ENCODE measurements around the gene ATG7. TPM values are rescaled to one million over a fixed set of nuclear protein-coding genes. Genes with fewer than 3 reads are reported as not detected.

The ATG7 gene
- total and polyA plus RNA-seq, 4 donors = 7.4 to 53.8 (median 15.6) TPM

- 87% methylated on average over 17 of the region's 17 CpGs for WGBS
- H3K4me3 ChIP-seq (ENCODE audit: low read depth in 1 of 3, low read length in 3 of 3) = no peak overlapping the region
- H3K9ac ChIP-seq (ENCODE audit: low read depth in 1 of 2, low read length in 2 of 2) = no peak overlapping the region
- peaks cover 7 to 27% (median 13%) of the 10 kb centered on the region in 4 donors for H3K36me3 ChIP-seq (ENCODE audit: control insufficient read depth in 4 of 4, insufficient read depth in 3 of 4, low read depth in 1 of 4, low read length in 3 of 4)
- no peak overlapping the region for H3K27ac ChIP-seq (ENCODE audit: low read depth in 1 of 2, low read length in 2 of 2)
- no peak for DNase-seq (ENCODE audit: low spot score)
- H3K9me3 ChIP-seq (ENCODE audit: control insufficient read depth in 4 of 4, low read length in 3 of 4) = no peaks in the 10 kb centered on the region
- H3K4me1 ChIP-seq (ENCODE audit: control insufficient read depth in 4 of 4, insufficient read depth in 4 of 4, low read length in 3 of 4) = no peaks in the 10 kb centered on the region
- no peaks in the 10 kb centered on the region for H3K27me3 ChIP-seq (ENCODE audit: control insufficient read depth in 4 of 4, insufficient read depth in 4 of 4, low read length in 3 of 4)
- TF ChIP-seq HNF4G (IDR thresholded peaks at IDR 0.05) = no peak
- TF ChIP-seq TAF1 (conservative IDR thresholded peaks at IDR 0.05) = no peak
- TF ChIP-seq SP1 (IDR thresholded peaks at IDR 0.05) = no peak
- no peak for TF ChIP-seq CTCF (IDR thresholded peaks at IDR 0.05; ENCODE audit: low read depth, low read length, missing input control)
- no peak for TF ChIP-seq EGR1 (IDR thresholded peaks at IDR 0.05; ENCODE audit: low read depth in 2 of 2)
- TF ChIP-seq REST (IDR thresholded peaks at IDR 0.05) = no peak
- TF ChIP-seq FOXA2 (IDR thresholded peaks at IDR 0.05) = no peak
- TF ChIP-seq RXRA (IDR thresholded peaks at IDR 0.05) = no peak
- no peak for TF ChIP-seq GABPA (IDR thresholded peaks at IDR 0.05 in 1 of 2, conservative IDR thresholded peaks at IDR 0.05 in 1 of 2)
- no peak for TF ChIP-seq HNF4A (conservative IDR thresholded peaks at IDR 0.05)
- no peak for TF ChIP-seq YY1 (IDR thresholded peaks at IDR 0.05)
- no peak for TF ChIP-seq RAD21 (IDR thresholded peaks at IDR 0.05)
- TF ChIP-seq FOXA1 (IDR thresholded peaks at IDR 0.05) = no peak
- TF ChIP-seq MAX (IDR thresholded peaks at IDR 0.05) = no peak
- no peak for TF ChIP-seq NR2F2 (IDR thresholded peaks at IDR 0.05)
- no peak for TF ChIP-seq JUND (IDR thresholded peaks at IDR 0.05)
These were observed 290.2 kb downstream of the ATG7 start for GRCh38 chr3:11562277-11562881.

- no peak for DNase-seq (ENCODE audit: low spot score)
- WGBS = 97% methylated on average over 16 of the region's 16 CpGs
- H3K27ac ChIP-seq (ENCODE audit: low read depth in 1 of 2, low read length in 2 of 2) = no peak overlapping the region
- peaks cover 3 to 24% (median 10%) of the 10 kb centered on the region in 4 donors for H3K36me3 ChIP-seq (ENCODE audit: control insufficient read depth in 4 of 4, insufficient read depth in 3 of 4, low read depth in 1 of 4, low read length in 3 of 4)
- no peak for TF ChIP-seq GABPA (IDR thresholded peaks at IDR 0.05 in 1 of 2, conservative IDR thresholded peaks at IDR 0.05 in 1 of 2)
- no peak for TF ChIP-seq REST (IDR thresholded peaks at IDR 0.05)
- no peak overlapping the region for H3K9ac ChIP-seq (ENCODE audit: low read depth in 1 of 2, low read length in 2 of 2)
- H3K4me3 ChIP-seq (ENCODE audit: low read depth in 1 of 3, low read length in 3 of 3) = no peak overlapping the region
- H3K4me1 ChIP-seq (ENCODE audit: control insufficient read depth in 4 of 4, insufficient read depth in 4 of 4, low read length in 3 of 4) = no peaks in the 10 kb centered on the region
- no peaks in the 10 kb centered on the region for H3K27me3 ChIP-seq (ENCODE audit: control insufficient read depth in 4 of 4, insufficient read depth in 4 of 4, low read length in 3 of 4)
- H3K9me3 ChIP-seq (ENCODE audit: control insufficient read depth in 4 of 4, low read length in 3 of 4) = no peaks in the 10 kb centered on the region
These were observed 291.1 kb downstream of the ATG7 start for GRCh38 chr3:11563159-11563864.
